Right atrium auricular region (tissue), 2 donors: ENCODE data around the gene PDE1A. TPM values are rescaled to one million over a fixed set of nuclear protein-coding genes. Genes with fewer than 3 reads are reported as not detected.

Source experiments
- DNase-seq: peaks from one replicate; pipeline ENCODE4 v3.0.0-alpha.2; 2019; ENCODE audit warnings: low spot score
- H3K27ac ChIP-seq, 2 donors: fragments of 200-600 bp; sonication (generic); 1 replicate in 1 of 2; 2 replicates in 1 of 2; pipeline ENCODE4 v1.5.1; 2016 to 2019
- H3K27me3 ChIP-seq, 2 donors: fragments of 200-600 bp; sonication (generic); one replicate each; pipeline versions ENCODE4 v1.5.1 to v1.6.0; 2017 to 2019
- H3K36me3 ChIP-seq: fragments of 200-600 bp; sonication (generic); one replicate; pipeline ENCODE4 v1.5.1; 2016
- H3K4me1 ChIP-seq, 2 donors: fragments of 200-600 bp; sonication (generic); one replicate each; pipeline versions ENCODE4 v1.5.1 to v1.6.0; 2017 to 2019
- H3K4me3 ChIP-seq, 2 donors: fragments of 200-600 bp; sonication (generic); 1 replicate in 1 of 2; 2 replicates in 1 of 2; pipeline ENCODE4 v1.5.1; 2017 to 2019; ENCODE audit warnings: mild to moderate bottlenecking in 1 of 2, moderate library complexity in 1 of 2
- H3K9me3 ChIP-seq, 2 donors: fragments of 200-600 bp; sonication (generic); one replicate each; pipeline ENCODE4 v1.5.1; 2019
- total RNA-seq, 2 donors: library from RNA; depleted of rRNA; stranded (reverse); fragments of >200 nt; gene quantifications; one replicate each; pipeline ENCODE4 v1.1.0, GENCODE V29; 2016
- TF ChIP-seq, protein P1 (sequence below), 2 donors: fragments of 200-600 bp; sonication (generic); IDR thresholded peaks; one replicate each; pipeline ENCODE4 v1.5.1; 2019; ENCODE audit warnings: antibody characterized with exemption in 2 of 2

The PDE1A gene
- total RNA-seq, 2 donors from 2014 or later: 7.0 to 10.7 TPM

DNA sequence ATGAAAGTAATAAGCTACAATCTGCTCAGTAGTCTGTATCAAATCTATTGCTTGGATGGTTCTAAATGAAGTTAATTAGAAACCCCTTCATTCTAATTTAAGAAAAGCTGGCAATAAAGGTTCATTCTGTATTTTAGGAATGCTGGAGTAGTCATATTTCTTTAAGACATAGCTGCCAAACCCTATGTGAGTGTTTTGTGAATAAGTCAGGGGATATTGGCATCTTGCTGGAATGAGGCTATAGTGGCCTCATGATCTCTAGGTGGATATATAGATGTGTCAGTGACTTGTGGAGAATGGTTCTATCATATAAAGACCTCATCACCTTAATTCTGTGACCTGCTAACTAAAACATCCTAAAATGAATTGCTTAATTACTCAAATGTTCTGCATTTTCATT is 196.3 kb downstream of the PDE1A start:
- Histone ChIP-seq H3K36me3 (no peaks in the 10 kb centered on the region), H3K9me3 (no peaks in the 10 kb centered on the region), H3K27me3 (no peaks in the 10 kb centered on the region), H3K4me3 (no peak overlapping the region), H3K27ac (no peak overlapping the region), H3K4me1 (no peaks in the 10 kb centered on the region)
- TF ChIP-seq, protein P1, sequence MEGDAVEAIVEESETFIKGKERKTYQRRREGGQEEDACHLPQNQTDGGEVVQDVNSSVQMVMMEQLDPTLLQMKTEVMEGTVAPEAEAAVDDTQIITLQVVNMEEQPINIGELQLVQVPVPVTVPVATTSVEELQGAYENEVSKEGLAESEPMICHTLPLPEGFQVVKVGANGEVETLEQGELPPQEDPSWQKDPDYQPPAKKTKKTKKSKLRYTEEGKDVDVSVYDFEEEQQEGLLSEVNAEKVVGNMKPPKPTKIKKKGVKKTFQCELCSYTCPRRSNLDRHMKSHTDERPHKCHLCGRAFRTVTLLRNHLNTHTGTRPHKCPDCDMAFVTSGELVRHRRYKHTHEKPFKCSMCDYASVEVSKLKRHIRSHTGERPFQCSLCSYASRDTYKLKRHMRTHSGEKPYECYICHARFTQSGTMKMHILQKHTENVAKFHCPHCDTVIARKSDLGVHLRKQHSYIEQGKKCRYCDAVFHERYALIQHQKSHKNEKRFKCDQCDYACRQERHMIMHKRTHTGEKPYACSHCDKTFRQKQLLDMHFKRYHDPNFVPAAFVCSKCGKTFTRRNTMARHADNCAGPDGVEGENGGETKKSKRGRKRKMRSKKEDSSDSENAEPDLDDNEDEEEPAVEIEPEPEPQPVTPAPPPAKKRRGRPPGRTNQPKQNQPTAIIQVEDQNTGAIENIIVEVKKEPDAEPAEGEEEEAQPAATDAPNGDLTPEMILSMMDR (IDR thresholded peaks at IDR 0.05): no peak
- DNase-seq: no peak

DNA sequence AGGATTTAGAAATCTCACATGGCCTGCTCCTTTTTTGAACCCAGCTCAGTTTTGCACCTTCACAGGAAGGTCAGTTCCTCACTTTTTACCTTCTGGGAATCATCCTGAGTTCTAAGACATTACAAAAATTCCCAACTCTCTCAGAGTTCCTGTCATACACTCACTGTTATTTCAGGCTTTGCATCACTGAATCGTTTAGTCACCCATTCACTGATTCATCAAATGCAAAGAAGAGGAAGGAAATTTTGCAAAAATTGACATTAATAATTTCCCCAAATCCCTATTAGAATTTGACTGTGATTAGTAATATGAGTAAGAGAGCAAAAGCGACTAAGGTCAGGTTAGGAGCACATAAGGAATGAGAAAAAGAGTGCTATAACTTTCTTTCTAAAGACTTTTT is 197.5 kb downstream of the PDE1A start:
- no peak overlapping the region for H3K27ac ChIP-seq
- TF ChIP-seq, protein P1 (IDR thresholded peaks at IDR 0.05): no peak
- H3K9me3 ChIP-seq: no peaks in the 10 kb centered on the region

DNA sequence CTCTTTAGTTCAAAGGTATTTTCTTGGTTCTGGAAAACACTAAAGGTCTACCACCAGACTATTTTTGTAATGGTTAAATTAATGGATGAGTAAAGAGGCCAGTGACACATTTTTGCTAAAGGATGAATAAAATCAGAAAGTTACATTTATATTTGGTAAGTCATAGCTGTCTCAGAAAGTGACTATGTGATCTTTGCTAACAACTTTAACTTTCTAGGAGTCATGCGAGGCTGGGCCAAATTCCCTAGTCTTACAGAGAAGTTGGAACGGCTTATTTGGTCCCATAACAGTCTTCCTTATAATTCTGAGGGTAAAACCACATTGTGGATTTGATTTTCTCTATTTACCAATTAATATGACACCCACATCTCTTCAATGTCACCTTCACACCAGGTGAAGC is 198.1 kb downstream of the PDE1A start:
- Histone ChIP-seq H3K36me3 (no peaks in the 10 kb centered on the region), H3K4me1 (no peaks in the 10 kb centered on the region), H3K4me3 (no peak overlapping the region), H3K27me3 (no peaks in the 10 kb centered on the region), H3K9me3 (no peaks in the 10 kb centered on the region), H3K27ac (no peak overlapping the region)
- TF ChIP-seq, protein P1 (IDR thresholded peaks at IDR 0.05): no peak
- no peak for DNase-seq

More for the DNA sequence above, 197.5 kb downstream of the PDE1A start:
- H3K4me1 ChIP-seq: no peaks in the 10 kb centered on the region
- no peak overlapping the region for H3K4me3 ChIP-seq
- no peaks in the 10 kb centered on the region for H3K27me3 ChIP-seq
- no peaks in the 10 kb centered on the region for H3K36me3 ChIP-seq
- DNase-seq: no peak

DNA sequence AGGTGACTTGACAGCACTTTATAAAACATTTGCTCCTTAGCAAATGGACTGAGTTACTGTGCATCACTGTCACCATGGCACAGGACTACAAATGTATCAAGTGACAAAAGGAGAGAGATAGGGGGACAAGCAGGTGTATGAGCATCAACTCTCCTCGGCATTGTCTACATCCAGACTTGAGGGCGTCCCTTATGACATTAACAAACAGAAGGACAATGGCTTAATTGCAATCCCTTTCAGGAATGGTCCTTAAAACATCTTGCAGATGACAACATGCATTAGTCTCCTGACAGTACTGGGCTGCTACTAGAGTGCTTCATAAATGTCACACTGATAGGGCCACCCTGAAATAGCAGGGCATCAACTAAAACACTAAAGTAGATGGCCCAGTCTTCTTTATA is 198.8 kb downstream of the PDE1A start:
- Histone ChIP-seq H3K9me3 (no peaks in the 10 kb centered on the region), H3K27ac (no peak overlapping the region), H3K36me3 (no peaks in the 10 kb centered on the region), H3K4me1 (no peaks in the 10 kb centered on the region), H3K27me3 (no peaks in the 10 kb centered on the region), H3K4me3 (no peak overlapping the region)
- no peak for DNase-seq
- TF ChIP-seq, protein P1 (IDR thresholded peaks at IDR 0.05): no peak

DNA sequence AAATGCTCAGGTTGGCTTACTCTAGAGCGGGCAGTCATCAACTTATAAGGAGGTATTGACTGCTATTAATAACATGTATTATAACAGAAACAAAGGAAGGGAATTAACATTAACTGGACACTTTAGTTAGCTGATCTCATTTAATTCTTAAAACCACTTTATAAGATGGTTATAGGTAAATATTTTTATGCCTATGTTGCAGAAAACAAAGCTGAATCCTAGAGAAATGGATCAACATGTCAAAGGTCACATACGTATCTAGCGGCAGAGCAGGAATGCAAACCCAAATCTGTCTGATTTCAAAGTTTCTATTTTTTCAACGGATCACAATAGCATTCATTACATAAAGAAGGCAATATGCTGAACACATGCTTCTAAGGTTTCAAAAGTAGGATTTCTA is 200.0 kb downstream of the PDE1A start:
- H3K4me1 ChIP-seq: no peaks in the 10 kb centered on the region
- TF ChIP-seq, protein P1 (IDR thresholded peaks at IDR 0.05): no peak
- no peak overlapping the region for H3K27ac ChIP-seq
- H3K9me3 ChIP-seq: no peaks in the 10 kb centered on the region
- H3K36me3 ChIP-seq: no peaks in the 10 kb centered on the region
- no peak for DNase-seq
- H3K27me3 ChIP-seq: no peaks in the 10 kb centered on the region
- no peak overlapping the region for H3K4me3 ChIP-seq

DNA sequence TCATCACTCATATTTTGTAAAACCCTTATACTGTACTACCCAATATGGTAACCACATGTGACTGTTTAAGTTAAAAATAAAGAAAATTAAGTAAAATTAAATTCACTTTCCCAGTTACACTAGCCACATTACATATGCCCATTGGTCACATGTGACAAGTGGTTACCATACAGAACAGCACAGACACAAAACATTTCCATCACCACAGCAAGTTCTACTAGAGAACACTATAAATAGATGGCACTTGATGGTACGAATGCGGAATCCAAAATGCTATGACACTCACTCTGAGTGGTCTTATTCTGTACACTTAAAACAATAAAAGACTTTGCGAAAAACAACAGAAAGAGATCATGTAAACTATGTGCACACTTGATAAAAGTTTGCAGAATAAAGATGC is 202.2 kb downstream of the PDE1A start:
- Histone ChIP-seq H3K4me3 (no peak overlapping the region), H3K36me3 (no peaks in the 10 kb centered on the region), H3K4me1 (no peaks in the 10 kb centered on the region), H3K27me3 (no peaks in the 10 kb centered on the region), H3K9me3 (no peaks in the 10 kb centered on the region), H3K27ac (no peak overlapping the region)
- TF ChIP-seq, protein P1 (IDR thresholded peaks at IDR 0.05): no peak
- no peak for DNase-seq
